DOHH2 (cell line): ENCODE data around the gene ZNF414.

Experiments used
- H3F3A ChIP-seq: fragments of 200-600 bp; sonication (generic), shearing (Covaris generic); 2 replicates; pipeline ENCODE4 v1.6.0; 2016; ENCODE audit warnings: antibody characterized with exemption, mild to moderate bottlenecking; ENCODE audit not compliant: control insufficient read depth, insufficient read depth
- H3K27ac ChIP-seq: fragments of 200-600 bp; sonication (generic); 2 replicates; pipeline ENCODE4 v1.5.1; 2014; ENCODE audit warnings: low read depth, mild to moderate bottlenecking, low read length, moderate library complexity
- H3K27me3 ChIP-seq: fragments of 200-600 bp; sonication (generic); 2 replicates; pipeline ENCODE4 v1.6.1; 2014; ENCODE audit warnings: mild to moderate bottlenecking, low read length, mixed read lengths; ENCODE audit not compliant: control insufficient read depth
- H3K36me3 ChIP-seq: fragments of 200-600 bp; sonication (generic); 2 replicates; pipeline ENCODE4 v1.6.1; 2014; ENCODE audit warnings: mild to moderate bottlenecking, low read length, moderate library complexity, mixed read lengths; ENCODE audit not compliant: control insufficient read depth
- H3K4me1 ChIP-seq: fragments of 200-600 bp; sonication (generic); 2 replicates; pipeline ENCODE4 v1.6.1; 2014; ENCODE audit warnings: mild to moderate bottlenecking, low read length, mixed read lengths; ENCODE audit not compliant: control insufficient read depth
- H3K4me2 ChIP-seq: fragments of 200-600 bp; sonication (generic); 2 replicates; pipeline ENCODE4 v1.6.0; 2014; ENCODE audit warnings: mild to moderate bottlenecking, low read length, moderate library complexity
- H3K4me3 ChIP-seq: fragments of 200-600 bp; sonication (generic); 2 replicates; pipeline ENCODE4 v1.5.1; 2014; ENCODE audit warnings: mild to moderate bottlenecking, low read length, mixed read lengths
- H3K79me2 ChIP-seq: fragments of 200-600 bp; sonication (generic); 2 replicates; pipeline ENCODE4 v1.6.1; 2014; ENCODE audit warnings: mild to moderate bottlenecking, low read length, mixed read lengths; ENCODE audit not compliant: control insufficient read depth
- H3K9me2 ChIP-seq: fragments of 200-600 bp; sonication (generic); replicated peaks from 2 replicates; pipeline ENCODE4 v1.6.1; 2014; ENCODE audit warnings: mild to moderate bottlenecking, low read length, mixed read lengths; ENCODE audit not compliant: control insufficient read depth
- H3K9me3 ChIP-seq: fragments of 200-600 bp; sonication (generic); 2 replicates; pipeline ENCODE4 v1.6.1; 2014; ENCODE audit warnings: antibody characterized with exemption, low read length, mixed read lengths; ENCODE audit not compliant: control insufficient read depth, insufficient read depth
- H4K20me1 ChIP-seq: fragments of 200-600 bp; sonication (generic); 2 replicates; pipeline ENCODE4 v1.6.0; 2014; ENCODE audit warnings: low read depth, mild to moderate bottlenecking, antibody characterized with exemption, low read length, moderate library complexity; ENCODE audit not compliant: control insufficient read depth, insufficient read depth
- EZH2phosphoT487 ChIP-seq: fragments of 200-600 bp; sonication (generic); IDR thresholded peaks from 2 replicates; pipeline ENCODE4 v1.6.1; 2017; ENCODE audit warnings: borderline replicate concordance, mild to moderate bottlenecking, antibody characterized with exemption, low read length, moderate library complexity, mixed read lengths
- TF ChIP-seq, protein P1 (sequence below): fragments of 200-600 bp; sonication (generic); IDR thresholded peaks from one replicate; pipeline ENCODE4 v1.5.1; 2014; ENCODE audit warnings: antibody characterized with exemption, mild to moderate bottlenecking, low read depth, low read length; ENCODE audit not compliant: poor library complexity, severe bottlenecking

The ZNF414 gene

DNA sequence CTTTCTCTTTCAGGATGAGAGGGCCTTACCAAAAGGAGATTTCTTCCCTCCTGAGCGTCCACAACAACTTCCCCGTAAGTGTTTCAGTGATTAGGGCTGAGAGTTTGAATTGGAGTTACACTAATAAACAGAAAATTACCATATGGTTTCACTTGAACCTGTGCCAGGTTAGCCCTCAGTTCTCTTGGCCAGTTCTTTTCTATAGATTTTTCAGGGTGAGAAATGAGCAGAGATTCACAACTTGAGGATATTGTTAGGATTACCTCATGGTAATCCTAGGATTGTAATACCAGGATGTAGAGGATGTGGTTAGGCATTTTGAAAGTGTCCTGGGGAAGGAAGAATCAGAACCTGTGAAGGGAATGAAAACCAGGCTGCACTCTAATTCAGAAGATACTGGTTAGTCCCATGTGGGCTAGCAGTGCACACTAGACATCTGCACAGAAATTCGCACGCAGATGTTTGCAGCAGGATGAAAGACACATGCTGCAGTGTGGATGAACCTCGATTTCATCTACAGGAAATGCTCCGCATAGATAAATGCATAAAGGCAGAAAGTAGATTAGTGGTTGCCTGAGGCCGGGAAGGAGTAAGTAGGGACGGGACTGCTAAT, 45.1 kb downstream of the ZNF414 start:
- no peak overlapping the region for H3K4me2 ChIP-seq
- H3K79me2 ChIP-seq = peaks cover 85% of the 10 kb centered on the region
- no peak overlapping the region for H3K27ac ChIP-seq
- peaks cover 47% of the 10 kb centered on the region for H3K4me1 ChIP-seq
- H3F3A ChIP-seq = peaks cover 25% of the 10 kb centered on the region
- no peak overlapping the region for H3K4me3 ChIP-seq
- H3K9me3 ChIP-seq = no peaks in the 10 kb centered on the region
- peaks cover 9% of the 10 kb centered on the region for H4K20me1 ChIP-seq
- no peaks in the 10 kb centered on the region for H3K27me3 ChIP-seq
- no peaks in the 10 kb centered on the region for H3K9me2 ChIP-seq
- no peak for TF ChIP-seq EZH2phosphoT487
- TF ChIP-seq, protein P1, sequence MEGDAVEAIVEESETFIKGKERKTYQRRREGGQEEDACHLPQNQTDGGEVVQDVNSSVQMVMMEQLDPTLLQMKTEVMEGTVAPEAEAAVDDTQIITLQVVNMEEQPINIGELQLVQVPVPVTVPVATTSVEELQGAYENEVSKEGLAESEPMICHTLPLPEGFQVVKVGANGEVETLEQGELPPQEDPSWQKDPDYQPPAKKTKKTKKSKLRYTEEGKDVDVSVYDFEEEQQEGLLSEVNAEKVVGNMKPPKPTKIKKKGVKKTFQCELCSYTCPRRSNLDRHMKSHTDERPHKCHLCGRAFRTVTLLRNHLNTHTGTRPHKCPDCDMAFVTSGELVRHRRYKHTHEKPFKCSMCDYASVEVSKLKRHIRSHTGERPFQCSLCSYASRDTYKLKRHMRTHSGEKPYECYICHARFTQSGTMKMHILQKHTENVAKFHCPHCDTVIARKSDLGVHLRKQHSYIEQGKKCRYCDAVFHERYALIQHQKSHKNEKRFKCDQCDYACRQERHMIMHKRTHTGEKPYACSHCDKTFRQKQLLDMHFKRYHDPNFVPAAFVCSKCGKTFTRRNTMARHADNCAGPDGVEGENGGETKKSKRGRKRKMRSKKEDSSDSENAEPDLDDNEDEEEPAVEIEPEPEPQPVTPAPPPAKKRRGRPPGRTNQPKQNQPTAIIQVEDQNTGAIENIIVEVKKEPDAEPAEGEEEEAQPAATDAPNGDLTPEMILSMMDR = no peak
- H3K36me3 ChIP-seq = peaks cover 100% of the 10 kb centered on the region

DNA sequence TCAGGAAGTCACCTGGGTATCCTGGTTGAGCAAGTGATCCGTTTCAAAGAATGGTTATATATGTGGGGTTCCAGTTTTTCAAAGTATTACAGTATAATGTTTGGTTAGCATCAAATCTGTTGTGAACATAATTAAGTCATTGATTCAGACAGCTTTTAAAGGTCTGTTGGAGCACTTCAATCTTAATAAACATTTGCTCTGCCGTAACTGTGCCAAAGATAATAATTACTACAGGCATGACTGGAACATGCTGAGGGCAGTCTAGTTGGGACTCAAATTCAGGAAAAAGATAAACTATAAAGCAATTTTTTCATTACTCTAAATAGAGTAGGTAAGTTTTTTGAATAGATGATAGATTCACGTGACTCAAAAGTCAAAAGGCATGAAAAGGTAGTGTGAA, 45.8 kb downstream of the ZNF414 start:
- Histone ChIP-seq H3K4me2 (no peak overlapping the region), H4K20me1 (peaks cover 8% of the 10 kb centered on the region), H3K36me3 (peaks cover 100% of the 10 kb centered on the region), H3K4me1 (peaks cover 39% of the 10 kb centered on the region), H3K27ac (no peak overlapping the region), H3K9me2 (no peaks in the 10 kb centered on the region), H3F3A (peaks cover 18% of the 10 kb centered on the region), H3K9me3 (no peaks in the 10 kb centered on the region), H3K4me3 (no peak overlapping the region), H3K27me3 (no peaks in the 10 kb centered on the region), H3K79me2 (peaks cover 87% of the 10 kb centered on the region)
- TF ChIP-seq, protein P1 = no peak
- no peak for TF ChIP-seq EZH2phosphoT487

DNA sequence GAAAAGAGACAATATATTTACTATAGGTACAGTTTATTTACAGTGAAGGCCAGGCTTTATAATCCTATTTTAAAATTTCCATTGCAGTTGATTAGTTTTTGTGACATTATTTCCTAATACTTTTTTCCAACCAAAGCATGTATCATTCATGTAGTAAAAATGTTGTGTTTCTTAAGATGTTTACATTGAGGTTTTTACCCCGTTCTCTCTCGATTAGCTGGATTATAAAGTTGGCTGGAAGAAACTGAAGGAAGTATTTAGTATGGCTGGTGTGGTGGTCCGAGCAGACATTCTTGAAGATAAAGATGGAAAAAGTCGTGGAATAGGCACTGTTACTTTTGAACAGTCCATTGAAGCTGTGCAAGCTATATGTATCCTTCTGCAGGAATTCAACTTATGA, 47.9 kb downstream of the ZNF414 start:
- Histone ChIP-seq H3F3A (peaks cover 5% of the 10 kb centered on the region; the same call in 1 of the 2 replicates), H3K4me3 (no peak overlapping the region), H3K9me3 (no peaks in the 10 kb centered on the region), H3K9me2 (no peaks in the 10 kb centered on the region), H3K4me2 (no peak overlapping the region), H4K20me1 (peaks cover 8% of the 10 kb centered on the region), H3K36me3 (peaks cover 100% of the 10 kb centered on the region), H3K27ac (no peak overlapping the region), H3K79me2 (peaks cover 91% of the 10 kb centered on the region), H3K4me1 (peaks cover 18% of the 10 kb centered on the region), H3K27me3 (no peaks in the 10 kb centered on the region)
- TF ChIP-seq, protein P1 = no peak
- no peak for TF ChIP-seq EZH2phosphoT487
